Measurements from ENCODE around the gene CATSPER1.

The CATSPER1 gene

GRCh38 chr11:66017321-66017720 lies 9.0 kb downstream of the CATSPER1 start:
- Histone ChIP-seq H2AFZ (ENCODE audit: low read length) (no peak overlapping the region), H3K4me1 (ENCODE audit: low read length) (no peaks in the 10 kb centered on the region), H3F3A (ENCODE audit: insufficient read depth, low read length) (no peaks in the 10 kb centered on the region)

GRCh38 chr11:66016793-66017177 lies 9.5 kb downstream of the CATSPER1 start:
- H3F3A ChIP-seq (ENCODE audit: insufficient read depth, low read length), result no peaks in the 10 kb centered on the region
- H3K4me2 ChIP-seq (ENCODE audit: low read depth, low read length), result no peak overlapping the region
- H2AFZ ChIP-seq (ENCODE audit: low read length), result no peak overlapping the region
- TF ChIP-seq EZH2phosphoT487 (IDR thresholded peaks at IDR 0.05; ENCODE audit: low read length) (no peak), EZH2 (optimal IDR thresholded peaks at IDR 0.05; ENCODE audit: low read depth, low read length) (no peak), CTCF (IDR thresholded peaks at IDR 0.05; ENCODE audit: low read length) (no peak)
- no peak overlapping the region for H3K27ac ChIP-seq (ENCODE audit: low read length)
- H3K9me2 ChIP-seq (replicated peaks; ENCODE audit: insufficient read depth, low read length), result no peaks in the 10 kb centered on the region
- no peak overlapping the region for H3K4me3 ChIP-seq (ENCODE audit: low read length)
- no peaks in the 10 kb centered on the region for H3K4me1 ChIP-seq (ENCODE audit: low read length)
- no peak overlapping the region for H3K9ac ChIP-seq (ENCODE audit: low read length)
- no peaks in the 10 kb centered on the region for H3K9me3 ChIP-seq (replicated peaks; ENCODE audit: insufficient read depth, low read length)
- H3K36me3 ChIP-seq (replicated peaks; ENCODE audit: insufficient read depth, low read length), result no peaks in the 10 kb centered on the region
- DNase-seq, result no peak
- H3K79me2 ChIP-seq (ENCODE audit: low read length), result no peaks in the 10 kb centered on the region
- no peaks in the 10 kb centered on the region for H4K20me1 ChIP-seq (ENCODE audit: insufficient read depth, low read length)
- no peaks in the 10 kb centered on the region for H3K27me3 ChIP-seq (replicated peaks; ENCODE audit: insufficient read depth, low read length)

More at GRCh38 chr11:66017321-66017720, 9.0 kb downstream of the CATSPER1 start:
- no peak for DNase-seq
- Histone ChIP-seq H3K36me3 (replicated peaks; ENCODE audit: insufficient read depth, low read length) (no peaks in the 10 kb centered on the region), H3K9ac (ENCODE audit: low read length) (no peak overlapping the region), H3K79me2 (ENCODE audit: low read length) (no peaks in the 10 kb centered on the region), H3K4me3 (ENCODE audit: low read length) (no peak overlapping the region), H3K4me2 (ENCODE audit: low read depth, low read length) (no peak overlapping the region), H3K9me2 (replicated peaks; ENCODE audit: insufficient read depth, low read length) (no peaks in the 10 kb centered on the region), H3K9me3 (replicated peaks; ENCODE audit: insufficient read depth, low read length) (no peaks in the 10 kb centered on the region), H3K27ac (ENCODE audit: low read length) (no peak overlapping the region), H4K20me1 (ENCODE audit: insufficient read depth, low read length) (no peaks in the 10 kb centered on the region), H3K27me3 (replicated peaks; ENCODE audit: insufficient read depth, low read length) (no peaks in the 10 kb centered on the region)
- TF ChIP-seq EZH2 (optimal IDR thresholded peaks at IDR 0.05; ENCODE audit: low read depth, low read length) (no peak), CTCF (IDR thresholded peaks at IDR 0.05; ENCODE audit: low read length) (no peak), EZH2phosphoT487 (IDR thresholded peaks at IDR 0.05; ENCODE audit: low read length) (no peak)

GRCh38 chr11:66015936-66016792 lies 10.1 kb downstream of the CATSPER1 start:
- TF ChIP-seq CTCF (IDR thresholded peaks at IDR 0.05; ENCODE audit: low read length) (no peak), EZH2phosphoT487 (IDR thresholded peaks at IDR 0.05; ENCODE audit: low read length) (no peak), EZH2 (optimal IDR thresholded peaks at IDR 0.05; ENCODE audit: low read depth, low read length) (no peak)
- Histone ChIP-seq H3F3A (ENCODE audit: insufficient read depth, low read length) (no peaks in the 10 kb centered on the region), H3K9me3 (replicated peaks; ENCODE audit: insufficient read depth, low read length) (no peaks in the 10 kb centered on the region), H3K4me1 (ENCODE audit: low read length) (no peaks in the 10 kb centered on the region), H3K27ac (ENCODE audit: low read length) (no peak overlapping the region), H3K79me2 (ENCODE audit: low read length) (no peaks in the 10 kb centered on the region), H3K36me3 (replicated peaks; ENCODE audit: insufficient read depth, low read length) (no peaks in the 10 kb centered on the region), H3K27me3 (replicated peaks; ENCODE audit: insufficient read depth, low read length) (no peaks in the 10 kb centered on the region), H4K20me1 (ENCODE audit: insufficient read depth, low read length) (no peaks in the 10 kb centered on the region), H2AFZ (ENCODE audit: low read length) (no peak overlapping the region), H3K4me2 (ENCODE audit: low read depth, low read length) (no peak overlapping the region), H3K9ac (ENCODE audit: low read length) (no peak overlapping the region), H3K4me3 (ENCODE audit: low read length) (no peak overlapping the region), H3K9me2 (replicated peaks; ENCODE audit: insufficient read depth, low read length) (no peaks in the 10 kb centered on the region)
- DNase-seq, result no peak
